ENCODE data around the gene SLC25A25. TPM values are rescaled to one million over a fixed set of nuclear protein-coding genes. Genes with fewer than 3 reads are reported as not detected.

SLC25A25 gene
- total and polyA plus RNA-seq, 12 donors: 11.4 to 60.6 (median 15.6) TPM

GRCh38 chr9:128151309-128152132, 83.5 kb downstream of the SLC25A25 start:
- 85 to 89% (median 88%) methylated on average over 14 to 18 of the region's 18 CpGs for WGBS, 4 donors
- no peaks in the 10 kb centered on the region for H3K9me3 ChIP-seq (replicated peaks in 1 of 3)
- H3K4me1 ChIP-seq (replicated peaks in 1 of 2): peaks cover 0 to 9% of the 10 kb centered on the region in 2 donors
- H3K4me3 ChIP-seq: no peak overlapping the region
- no peaks in the 10 kb centered on the region for H3K36me3 ChIP-seq (replicated peaks in 1 of 2)
- H3K27ac ChIP-seq: no peak overlapping the region
- H3K27me3 ChIP-seq: no peaks in the 10 kb centered on the region
- no peak for TF ChIP-seq CTCF (IDR thresholded peaks at IDR 0.05)
- no peak for TF ChIP-seq POLR2A (IDR thresholded peaks at IDR 0.05)
- intact Hi-C loops (cut with DNase I): no loop called here
- DNase-seq: peak in 1 of 7 donors; percentile 12

GRCh38 chr9:128152133-128153059, 84.4 kb downstream of the SLC25A25 start:
- peak in 1 of 7 donors; percentile 22 for DNase-seq
- Histone ChIP-seq H3K4me3 (no peak overlapping the region), H3K27me3 (no peaks in the 10 kb centered on the region), H3K4me1 (replicated peaks in 1 of 2) (peaks cover 0 to 9% of the 10 kb centered on the region in 2 donors), H3K9me3 (replicated peaks in 1 of 3) (no peaks in the 10 kb centered on the region), H3K36me3 (replicated peaks in 1 of 2) (no peaks in the 10 kb centered on the region), H3K27ac (no peak overlapping the region)
- 78 to 92% (median 89%) methylated on average over 8 to 13 of the region's 13 CpGs for WGBS, 4 donors
- TF ChIP-seq POLR2A (IDR thresholded peaks at IDR 0.05) (no peak), CTCF (IDR thresholded peaks at IDR 0.05) (no peak)
- intact Hi-C loops (cut with DNase I): no loop called here

GRCh38 chr9:128153060-128153946, 85.3 kb downstream of the SLC25A25 start:
- Histone ChIP-seq H3K27ac (no peak overlapping the region), H3K4me1 (replicated peaks in 1 of 2) (peaks cover 0 to 9% of the 10 kb centered on the region in 2 donors), H3K4me3 (no peak overlapping the region), H3K27me3 (no peaks in the 10 kb centered on the region), H3K36me3 (replicated peaks in 1 of 2) (no peaks in the 10 kb centered on the region), H3K9me3 (replicated peaks in 1 of 3) (no peaks in the 10 kb centered on the region)
- no peak for TF ChIP-seq POLR2A (IDR thresholded peaks at IDR 0.05)
- no peak for TF ChIP-seq CTCF (IDR thresholded peaks at IDR 0.05)
- intact Hi-C loops (cut with DNase I): no loop called here
- peak in 1 of 7 donors; percentile 12 for DNase-seq
- WGBS, 4 donors: 83 to 88% (median 84%) methylated on average over 7 to 26 of the region's 26 CpGs

All from adrenal gland (tissue), 12 donors.